HUDEP-2 (cell line): ENCODE results near the gene RTN4RL1.

Experiments
- DNase-seq, 76 experiments: peaks; one replicate each; lab custom pipeline; 2025; ENCODE audit not compliant: unreplicated experiment in 76 of 76; lab: John Stamatoyannopoulos, UW

The RTN4RL1 gene

DNA sequence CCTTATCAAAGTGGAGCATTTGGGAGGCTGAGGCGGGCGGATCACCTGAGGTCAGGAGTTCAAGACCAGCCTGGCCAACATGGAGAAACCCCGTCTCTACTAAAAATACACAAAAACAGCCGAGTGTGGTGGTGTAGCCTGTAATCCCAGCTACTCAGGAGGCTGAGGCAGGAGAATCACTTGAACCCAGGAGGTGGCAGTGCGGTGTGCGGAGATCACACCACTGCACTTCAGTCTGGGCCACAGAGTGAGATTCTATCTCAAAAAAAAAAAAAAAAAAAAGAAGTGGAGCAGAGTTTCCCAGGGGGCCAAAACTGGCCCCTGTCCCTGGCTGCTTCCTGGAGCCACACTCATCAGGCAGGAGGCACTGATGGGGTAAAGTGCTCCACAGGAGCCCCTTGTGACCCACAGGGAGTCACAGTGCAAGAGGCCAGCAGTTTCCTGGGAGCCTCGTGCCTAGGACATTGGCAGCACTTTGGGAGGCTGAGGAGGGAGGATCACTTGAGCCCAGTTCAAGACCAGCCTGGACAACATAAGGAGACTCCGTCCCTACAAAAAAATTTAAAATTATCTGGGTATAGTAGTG, 44.4 kb downstream of the RTN4RL1 start:
- no peak for DNase-seq

DNA sequence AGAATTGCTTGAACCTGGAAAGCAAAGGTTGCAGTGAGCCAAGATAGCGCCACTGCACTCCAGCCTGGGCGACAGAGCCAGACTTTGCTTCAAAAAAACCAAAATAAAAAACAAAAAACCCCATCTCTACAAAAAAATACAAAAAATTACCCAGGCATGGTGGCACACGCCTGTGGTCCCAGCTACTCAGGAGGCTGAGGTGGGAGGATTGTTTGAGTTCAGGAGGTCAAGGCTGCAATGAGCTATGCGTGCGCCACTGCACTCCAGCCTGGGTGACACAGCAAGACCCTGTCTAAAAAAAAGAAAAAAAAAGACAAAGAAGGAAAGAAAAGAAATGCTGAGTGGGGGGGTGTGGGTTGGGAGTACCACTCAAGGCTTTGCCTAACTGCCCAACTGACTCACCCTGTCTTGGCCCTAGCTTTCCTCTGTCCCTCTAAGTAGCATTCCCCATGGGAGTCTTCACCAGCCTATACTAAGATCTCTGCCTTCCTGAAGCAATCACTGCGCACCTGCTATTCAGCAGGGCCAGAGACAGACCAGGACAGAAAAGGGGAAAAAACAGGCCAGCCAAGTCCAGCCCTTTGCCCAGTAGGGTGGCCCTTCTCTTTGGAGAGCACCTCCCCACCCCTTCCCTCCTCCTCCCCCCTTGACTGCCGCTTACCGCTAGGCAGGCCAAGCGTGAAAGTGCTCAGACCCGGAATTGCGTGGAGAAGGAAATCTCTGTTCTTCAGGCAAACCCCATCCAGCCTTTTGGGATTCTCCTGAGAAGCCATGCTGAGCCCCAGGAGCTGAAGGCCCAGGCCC, 45.8 kb downstream of the RTN4RL1 start:
- DNase-seq: no peak

DNA sequence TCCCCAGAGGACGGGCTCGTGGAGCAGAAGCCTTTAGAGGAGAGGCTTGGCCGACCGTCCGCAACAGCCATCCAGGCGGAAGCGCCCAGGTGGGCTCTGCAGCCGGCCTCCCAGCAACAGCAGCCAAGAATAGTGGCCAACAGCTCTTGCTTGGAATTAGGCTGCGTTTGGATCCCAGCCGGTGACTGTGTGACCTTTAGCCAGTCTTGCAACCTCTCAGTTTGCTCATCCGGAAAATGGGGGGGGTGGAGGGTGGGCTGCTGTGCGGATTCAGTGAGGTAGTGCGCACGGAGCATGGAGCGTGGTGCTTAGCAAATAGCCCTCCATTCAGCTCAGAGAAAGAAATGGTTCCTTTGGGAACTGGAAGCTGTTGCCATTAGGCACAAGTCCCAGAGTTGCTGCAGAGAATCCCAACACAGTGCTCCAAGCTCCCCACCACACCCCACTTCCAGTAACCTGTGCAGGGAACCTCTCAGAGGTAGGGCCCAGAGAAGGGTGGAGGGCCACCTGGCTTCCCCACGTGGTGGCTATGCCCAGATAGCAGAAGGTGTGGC, 46.7 kb downstream of the RTN4RL1 start:
- no peak for DNase-seq

DNA sequence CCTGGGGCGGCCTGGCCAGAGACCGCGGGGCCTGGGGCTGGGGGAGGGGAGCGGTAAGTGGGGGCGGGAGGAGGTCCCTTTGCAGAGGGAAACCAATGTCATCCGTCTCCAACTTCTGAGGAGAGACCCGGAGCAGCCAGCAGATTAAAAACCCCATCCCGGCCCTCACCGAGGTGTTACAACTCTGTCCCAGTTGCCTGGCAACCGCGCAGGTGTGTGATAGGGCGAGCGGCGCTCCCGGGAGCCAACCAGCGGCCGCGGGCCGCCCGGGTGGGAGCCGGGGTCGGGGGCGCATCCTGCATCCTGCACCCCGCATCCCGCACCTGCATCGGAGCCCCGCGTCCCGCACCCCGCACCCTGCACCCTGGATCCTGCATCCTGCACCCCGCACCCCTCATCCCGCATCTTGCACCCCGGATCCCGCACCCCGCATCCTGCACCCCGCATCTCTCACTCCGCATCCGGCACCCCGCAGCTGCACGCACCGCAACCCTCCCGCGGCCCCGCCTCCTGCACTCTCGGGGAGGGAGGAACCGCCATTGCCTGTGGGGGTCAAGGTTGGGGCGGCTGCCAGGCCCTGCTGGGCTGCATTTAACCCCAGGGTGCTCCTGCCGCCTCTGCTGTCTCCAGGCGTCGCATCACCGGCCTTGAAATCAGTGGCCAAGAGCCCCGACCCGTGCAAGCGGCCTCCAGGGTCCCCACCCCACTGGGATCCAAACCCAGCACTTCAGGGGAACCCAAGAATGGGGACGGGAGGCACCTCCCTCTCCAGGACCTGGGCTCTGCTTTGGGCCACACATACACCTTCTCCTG, 47.3 kb downstream of the RTN4RL1 start:
- no peak for DNase-seq

DNA sequence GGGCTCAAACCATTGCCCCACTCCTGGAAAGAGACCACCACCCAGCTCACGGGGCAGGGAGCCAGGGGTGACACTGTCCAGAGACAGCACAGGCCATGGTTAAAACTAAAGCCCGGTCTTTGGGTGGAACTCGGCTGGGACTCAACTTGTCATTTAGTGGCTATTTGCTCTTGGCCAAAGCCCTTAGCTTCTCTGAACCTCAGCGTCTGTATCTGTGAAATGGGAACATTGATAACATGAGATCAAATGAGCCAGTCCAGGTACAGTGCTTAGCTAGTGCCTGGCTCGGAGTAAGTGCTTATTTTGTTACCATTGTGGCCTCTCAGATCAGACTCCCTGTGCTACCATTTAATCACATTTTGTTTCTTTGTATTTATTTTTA, 48.5 kb downstream of the RTN4RL1 start:
- no peak for DNase-seq

DNA sequence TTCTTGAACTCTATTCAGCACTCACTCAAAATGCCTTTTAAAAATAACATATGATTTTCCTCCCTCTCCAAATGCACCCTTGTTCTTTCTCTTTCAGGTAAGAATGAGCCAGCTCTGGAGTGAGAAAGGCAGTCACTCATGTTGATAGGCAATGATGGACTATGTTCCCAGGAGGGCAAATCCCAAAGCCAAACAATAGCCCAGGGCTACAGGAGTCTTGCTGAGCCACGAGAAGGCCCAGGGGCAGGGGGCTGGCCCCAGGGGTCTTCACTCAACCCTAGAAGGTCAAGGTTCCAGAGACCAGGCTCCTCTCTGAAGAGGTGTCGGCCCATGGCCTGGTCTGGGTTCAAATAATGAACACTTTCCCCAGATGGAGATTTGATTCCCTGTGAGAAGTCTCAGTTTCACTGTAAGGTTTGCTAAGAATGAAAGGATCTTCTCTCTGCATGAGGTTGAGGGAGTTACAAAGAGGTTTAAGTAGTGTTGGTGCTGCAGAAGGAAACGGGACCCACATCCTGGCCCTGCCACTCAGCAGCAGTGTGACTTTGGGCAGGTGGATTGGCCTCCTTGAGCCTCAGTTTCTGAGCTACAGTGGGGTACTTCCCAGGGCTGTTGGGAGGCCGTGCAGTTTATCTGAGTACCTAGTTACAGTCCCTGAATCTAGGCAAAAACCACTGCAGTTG, 49.0 kb downstream of the RTN4RL1 start:
- DNase-seq: no peak

DNA sequence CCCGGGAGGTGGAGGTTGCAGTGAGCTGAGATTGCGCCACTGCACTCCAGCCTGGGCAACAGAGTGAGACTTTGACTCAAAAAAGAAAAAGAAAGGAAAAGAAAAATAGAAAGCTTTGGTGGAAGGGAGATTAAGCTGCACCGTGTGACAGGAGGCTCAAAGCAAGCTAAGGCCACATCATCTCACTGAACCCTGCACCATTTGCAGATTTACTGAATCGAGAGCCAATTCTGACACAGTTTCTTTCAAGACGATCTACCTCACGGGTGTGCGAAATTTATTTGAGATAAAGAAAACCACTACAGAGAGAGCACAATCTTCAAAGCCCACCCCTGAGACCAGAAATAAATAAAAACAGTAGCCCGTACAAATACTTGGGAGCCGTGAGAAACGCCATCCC, 49.6 kb downstream of the RTN4RL1 start:
- no peak for DNase-seq

DNA sequence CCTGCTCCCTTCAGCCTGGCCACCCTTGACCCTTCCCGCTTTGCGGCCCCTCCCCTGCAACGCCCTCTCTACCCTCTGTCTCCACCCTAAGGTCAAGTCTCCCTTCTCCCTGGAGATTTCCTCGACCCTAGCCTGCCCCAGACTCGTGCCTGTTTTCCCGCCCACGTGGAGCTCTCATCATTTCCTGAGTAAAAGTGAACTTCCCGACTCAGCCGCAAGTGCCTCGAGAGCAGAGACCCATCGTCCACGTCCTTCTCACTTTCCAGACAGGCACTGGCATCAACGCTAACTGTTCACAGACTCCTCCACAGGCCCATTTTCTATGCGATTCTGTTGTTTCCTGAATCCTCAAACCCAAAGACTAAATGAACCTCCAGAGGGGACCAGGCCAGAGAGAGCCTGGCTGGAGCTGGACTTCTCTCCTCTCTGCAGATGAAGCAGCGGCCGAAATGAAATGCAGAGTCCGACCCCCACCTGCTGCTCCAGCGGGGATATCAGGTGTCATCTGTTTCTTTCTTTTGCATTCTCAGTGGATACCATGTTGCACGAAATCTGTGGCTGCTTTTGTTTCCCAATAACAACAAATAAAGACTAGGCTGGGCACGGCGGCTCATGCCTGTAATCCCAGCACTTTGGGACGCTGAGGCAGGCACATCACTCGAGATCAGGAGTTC, 52.5 kb downstream of the RTN4RL1 start:
- DNase-seq: no peak

DNA sequence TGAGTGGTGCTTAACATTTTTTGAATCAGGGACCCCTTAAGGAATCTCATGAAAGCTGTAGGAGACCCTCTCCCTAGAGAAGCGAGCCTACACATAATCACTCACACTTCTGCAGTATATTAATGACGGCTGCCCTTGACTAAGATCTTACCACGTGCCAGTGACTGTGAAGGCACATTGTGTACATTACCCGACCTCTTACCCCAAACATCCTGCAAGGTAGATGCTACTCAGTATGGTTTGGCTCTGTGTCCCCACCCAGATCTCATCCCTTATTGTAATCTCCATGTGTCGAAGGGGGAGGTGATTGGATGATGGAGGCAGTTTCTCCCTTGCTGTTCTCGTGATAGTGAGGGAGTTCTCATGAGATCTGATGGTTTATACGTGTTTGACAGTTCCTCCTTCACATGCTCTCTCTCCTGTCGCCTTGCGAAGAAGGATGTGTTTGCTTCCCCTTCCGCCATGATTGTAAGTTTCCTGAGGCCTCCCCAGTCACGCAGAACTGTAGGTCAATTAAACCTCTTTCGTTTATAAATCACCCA, 54.2 kb downstream of the RTN4RL1 start:
- DNase-seq: no peak

DNA sequence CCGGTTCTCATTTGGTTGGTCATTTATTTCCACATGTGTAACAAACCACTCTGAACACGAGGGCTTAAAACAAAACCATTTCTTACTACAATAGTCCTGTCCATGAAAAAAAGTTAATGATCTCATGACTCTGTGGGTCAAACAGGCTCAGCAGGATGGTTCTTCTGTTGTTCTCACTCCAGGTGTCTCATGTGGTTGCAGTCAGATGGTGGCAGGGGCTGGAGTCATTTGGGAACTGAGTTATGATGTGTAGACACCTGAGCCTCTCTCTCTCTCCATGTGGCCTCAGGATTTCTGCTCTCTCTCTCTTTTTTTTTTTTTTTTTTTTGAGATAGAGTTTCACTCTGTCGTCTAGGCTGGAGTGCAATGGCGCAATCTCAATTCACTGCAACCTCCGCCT, 55.4 kb downstream of the RTN4RL1 start:
- no peak for DNase-seq

DNA sequence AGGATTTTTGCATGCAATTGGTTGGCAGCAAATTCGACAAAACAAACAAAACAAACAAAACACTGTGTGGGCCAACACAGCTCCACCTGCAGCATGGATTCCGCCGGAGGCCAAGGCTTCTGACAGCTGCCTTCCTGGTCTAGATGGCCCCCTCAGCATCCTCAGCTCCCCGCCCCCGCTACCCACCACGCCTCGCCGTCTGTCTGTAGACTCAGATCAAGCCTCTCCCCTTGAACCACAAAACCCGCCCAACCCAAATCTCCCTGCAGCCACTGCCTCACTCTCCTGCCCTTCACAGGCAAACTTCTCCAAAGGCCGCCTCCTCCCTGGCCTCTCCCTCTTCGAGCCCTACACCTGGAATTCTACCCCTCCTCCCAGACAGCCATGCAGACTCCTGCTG, 57.9 kb downstream of the RTN4RL1 start:
- DNase-seq: peak in 2 of 76 experiments; percentile 8 to 25

DNA sequence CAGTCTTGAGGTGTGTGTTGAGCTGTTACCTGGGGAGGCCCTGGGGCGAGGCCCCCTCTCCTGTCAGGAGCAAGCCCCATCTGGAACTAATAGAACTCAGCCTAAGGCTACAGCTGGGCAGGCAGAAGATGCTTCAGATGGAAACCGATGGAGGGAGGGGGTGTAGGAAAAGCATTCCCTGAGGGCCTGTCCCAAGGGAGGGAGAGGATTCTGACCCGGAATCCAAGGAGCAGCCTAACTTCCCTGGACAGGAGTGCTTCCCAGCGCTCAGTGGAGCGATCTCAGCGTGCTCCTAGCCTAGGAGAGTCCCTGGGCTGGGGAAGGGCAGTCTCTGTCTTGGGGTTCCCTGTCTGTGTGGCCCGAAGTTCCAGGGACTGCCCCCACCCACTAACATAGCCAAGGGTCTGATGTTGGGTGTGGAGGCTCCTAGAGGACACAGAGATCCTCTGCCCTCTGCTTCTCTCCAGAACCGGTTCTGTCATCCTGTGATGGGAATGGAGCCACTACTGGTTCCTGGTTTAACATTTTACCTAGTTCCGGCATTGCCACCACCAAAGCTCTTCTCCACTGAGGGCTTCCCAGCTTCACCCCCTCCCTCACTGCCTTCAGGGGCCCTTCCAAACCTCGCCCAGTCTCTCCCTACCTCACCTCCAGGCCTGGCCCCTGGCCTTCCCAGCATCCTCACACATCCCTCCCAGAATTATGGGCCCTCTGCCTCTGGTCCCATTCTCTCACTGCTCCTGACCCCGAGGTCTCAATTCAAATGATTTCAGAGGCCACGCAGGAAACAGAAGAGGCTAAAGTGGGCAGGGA, 58.7 kb downstream of the RTN4RL1 start:
- no peak for DNase-seq

DNA sequence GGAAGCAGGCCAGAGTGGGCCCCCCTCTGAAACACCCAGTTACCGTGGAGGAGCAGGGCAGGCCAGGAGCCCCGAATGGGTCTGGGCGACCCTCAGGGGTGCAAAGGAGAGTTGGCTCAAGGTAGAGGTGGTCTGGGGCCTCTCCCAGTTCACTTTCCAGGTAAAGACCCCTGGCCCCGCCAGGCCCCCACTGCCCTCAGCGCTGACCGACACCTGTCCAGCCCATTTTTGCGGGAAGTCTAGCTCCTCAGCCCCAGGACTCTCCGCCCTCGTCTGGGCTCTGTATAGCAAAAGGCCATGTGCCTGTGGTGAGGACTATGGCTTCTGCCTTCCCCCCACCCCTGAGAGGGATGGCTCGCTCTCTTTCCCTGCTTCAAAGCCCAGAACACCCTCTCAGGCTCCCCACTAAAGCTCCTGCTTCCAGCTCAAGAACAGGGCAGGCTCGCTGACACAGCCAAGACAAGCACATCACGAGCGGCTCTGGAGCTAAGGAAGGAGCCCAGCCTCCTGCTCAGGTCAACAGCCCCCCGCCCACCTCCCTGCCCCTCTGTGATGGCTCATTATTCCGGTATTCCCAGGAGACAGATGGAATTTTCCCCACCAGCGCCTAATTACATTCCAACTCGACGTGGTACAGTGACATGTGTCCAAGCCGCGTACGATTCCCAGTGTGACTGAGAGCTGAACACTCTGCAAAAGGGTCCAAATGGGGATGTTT, 59.4 kb downstream of the RTN4RL1 start:
- no peak for DNase-seq

DNA sequence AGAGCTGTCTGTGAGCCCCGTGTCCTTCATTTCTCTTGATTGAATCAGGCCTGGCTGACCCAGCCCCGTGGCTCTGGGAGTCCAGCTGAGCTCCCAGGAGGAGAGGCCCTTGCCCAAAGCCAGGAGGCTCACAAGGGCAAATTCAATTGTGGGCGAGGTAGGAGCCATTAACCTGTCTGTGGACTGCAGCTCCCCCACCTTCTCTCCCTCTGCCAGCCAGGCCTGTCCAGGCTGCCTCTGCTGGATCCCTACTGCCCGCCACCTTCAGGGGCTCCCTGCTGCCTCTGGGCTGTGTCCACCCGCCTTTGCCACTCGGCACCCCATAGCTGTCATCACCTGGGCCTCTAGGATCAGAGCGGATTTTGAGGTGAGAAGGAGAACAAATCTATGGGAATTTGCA, 61.9 kb downstream of the RTN4RL1 start:
- no peak for DNase-seq

DNA sequence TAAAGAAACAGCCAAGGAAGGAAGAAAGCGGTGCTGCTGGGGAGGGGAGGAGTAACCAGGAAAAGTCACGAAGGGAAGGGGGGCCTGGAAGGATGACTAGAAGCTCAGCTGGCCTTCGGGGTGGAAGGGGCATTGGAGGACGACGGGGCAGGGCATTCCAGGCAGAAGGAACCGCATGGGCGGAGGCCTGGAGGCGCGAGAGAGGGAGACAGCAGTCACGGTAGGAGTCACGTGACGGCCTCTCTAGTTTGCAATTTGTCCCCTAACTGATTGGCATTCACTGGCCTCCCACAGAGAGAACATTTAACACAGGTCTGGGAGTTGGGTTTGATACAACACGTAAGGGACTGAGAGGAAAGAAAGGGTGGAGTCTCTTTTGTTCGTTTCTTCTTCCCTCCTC, 63.9 kb downstream of the RTN4RL1 start:
- DNase-seq: no peak

DNA sequence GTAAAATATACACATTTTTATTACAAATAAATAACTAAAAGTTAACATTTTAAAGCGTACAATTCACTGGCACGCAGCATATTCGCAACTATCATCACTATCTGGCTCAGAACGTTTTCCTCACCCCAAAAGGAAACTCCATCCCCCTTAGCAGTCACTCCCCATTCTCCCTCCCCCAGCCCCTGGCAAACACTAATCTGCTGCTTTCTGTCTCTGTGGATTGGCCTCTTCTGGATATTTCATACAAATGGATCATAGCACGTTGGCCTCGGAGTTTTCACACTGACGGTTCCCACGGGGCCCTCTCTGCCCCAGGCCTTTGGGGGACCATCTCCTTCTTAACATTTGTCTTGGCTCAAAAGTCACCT, 64.6 kb downstream of the RTN4RL1 start:
- no peak for DNase-seq

DNA sequence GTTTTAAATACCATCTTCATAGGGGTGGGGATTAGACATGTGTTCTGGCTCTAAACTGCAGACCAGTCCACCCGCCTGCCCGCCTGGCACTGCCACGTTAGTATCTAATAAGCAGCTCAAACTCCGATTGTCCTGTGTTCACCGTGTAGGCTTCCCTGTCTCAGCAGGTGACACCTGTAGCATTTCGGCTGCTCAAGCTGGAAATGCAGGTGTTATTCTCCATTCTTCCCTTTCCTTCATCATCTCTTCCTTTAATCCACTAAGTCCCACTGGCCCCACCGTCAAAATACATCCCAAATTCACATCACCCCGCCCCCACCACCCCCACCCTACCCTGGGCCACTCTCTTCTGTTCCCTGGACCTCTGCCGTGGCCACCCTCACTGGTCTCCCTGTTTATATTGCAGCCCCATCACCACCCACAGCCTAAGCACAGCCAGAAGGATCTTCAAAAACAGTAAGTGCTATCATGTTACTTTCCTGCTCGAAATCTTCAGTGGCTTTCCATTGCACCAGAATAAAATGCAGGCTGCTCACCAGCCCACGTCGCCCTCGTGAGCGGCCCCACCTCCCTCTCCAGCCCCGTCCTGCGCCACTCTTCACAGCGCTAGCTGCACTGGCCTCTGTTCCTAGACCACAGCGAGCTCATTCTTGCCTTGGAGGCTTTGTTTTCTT, 65.1 kb downstream of the RTN4RL1 start:
- no peak for DNase-seq
